DOHH2 (cell line): Measurements from ENCODE around the gene DONSON.

Experiments
- H3F3A ChIP-seq: fragments of 200-600 bp; sonication (generic), shearing (Covaris generic); 2 replicates; pipeline ENCODE4 v1.6.0; 2016; ENCODE audit warnings: antibody characterized with exemption, mild to moderate bottlenecking; ENCODE audit not compliant: control insufficient read depth, insufficient read depth
- H3K27ac ChIP-seq: fragments of 200-600 bp; sonication (generic); 2 replicates; pipeline ENCODE4 v1.5.1; 2014; ENCODE audit warnings: low read depth, mild to moderate bottlenecking, low read length, moderate library complexity
- H3K27me3 ChIP-seq: fragments of 200-600 bp; sonication (generic); 2 replicates; pipeline ENCODE4 v1.6.1; 2014; ENCODE audit warnings: mild to moderate bottlenecking, low read length, mixed read lengths; ENCODE audit not compliant: control insufficient read depth
- H3K36me3 ChIP-seq: fragments of 200-600 bp; sonication (generic); 2 replicates; pipeline ENCODE4 v1.6.1; 2014; ENCODE audit warnings: mild to moderate bottlenecking, low read length, moderate library complexity, mixed read lengths; ENCODE audit not compliant: control insufficient read depth
- H3K4me1 ChIP-seq: fragments of 200-600 bp; sonication (generic); 2 replicates; pipeline ENCODE4 v1.6.1; 2014; ENCODE audit warnings: mild to moderate bottlenecking, low read length, mixed read lengths; ENCODE audit not compliant: control insufficient read depth
- H3K4me2 ChIP-seq: fragments of 200-600 bp; sonication (generic); 2 replicates; pipeline ENCODE4 v1.6.0; 2014; ENCODE audit warnings: mild to moderate bottlenecking, low read length, moderate library complexity
- H3K4me3 ChIP-seq: fragments of 200-600 bp; sonication (generic); 2 replicates; pipeline ENCODE4 v1.5.1; 2014; ENCODE audit warnings: mild to moderate bottlenecking, low read length, mixed read lengths
- H3K79me2 ChIP-seq: fragments of 200-600 bp; sonication (generic); 2 replicates; pipeline ENCODE4 v1.6.1; 2014; ENCODE audit warnings: mild to moderate bottlenecking, low read length, mixed read lengths; ENCODE audit not compliant: control insufficient read depth
- H3K9me2 ChIP-seq: fragments of 200-600 bp; sonication (generic); replicated peaks from 2 replicates; pipeline ENCODE4 v1.6.1; 2014; ENCODE audit warnings: mild to moderate bottlenecking, low read length, mixed read lengths; ENCODE audit not compliant: control insufficient read depth
- H3K9me3 ChIP-seq: fragments of 200-600 bp; sonication (generic); 2 replicates; pipeline ENCODE4 v1.6.1; 2014; ENCODE audit warnings: antibody characterized with exemption, low read length, mixed read lengths; ENCODE audit not compliant: control insufficient read depth, insufficient read depth
- H4K20me1 ChIP-seq: fragments of 200-600 bp; sonication (generic); 2 replicates; pipeline ENCODE4 v1.6.0; 2014; ENCODE audit warnings: low read depth, mild to moderate bottlenecking, antibody characterized with exemption, low read length, moderate library complexity; ENCODE audit not compliant: control insufficient read depth, insufficient read depth
- CTCF ChIP-seq: fragments of 200-600 bp; sonication (generic); IDR thresholded peaks from one replicate; pipeline ENCODE4 v1.5.1; 2014; ENCODE audit warnings: antibody characterized with exemption, mild to moderate bottlenecking, low read depth, low read length; ENCODE audit not compliant: poor library complexity, severe bottlenecking
- EZH2phosphoT487 ChIP-seq: fragments of 200-600 bp; sonication (generic); IDR thresholded peaks from 2 replicates; pipeline ENCODE4 v1.6.1; 2017; ENCODE audit warnings: borderline replicate concordance, mild to moderate bottlenecking, antibody characterized with exemption, low read length, moderate library complexity, mixed read lengths

Gene DONSON

GRCh38 chr21:33540711-33541104 lies 47.8 kb downstream of the DONSON start:
- Histone ChIP-seq H3F3A (peaks cover 13% of the 10 kb centered on the region; the same call in 1 of the 2 replicates), H3K27ac (no peak overlapping the region), H3K79me2 (peaks cover 97% of the 10 kb centered on the region), H3K4me2 (peak overlapping the region; percentile 96), H3K4me1 (peaks cover 27% of the 10 kb centered on the region), H3K36me3 (peaks cover 89% of the 10 kb centered on the region), H3K4me3 (peak overlapping the region; percentile 96), H3K9me3 (no peaks in the 10 kb centered on the region), H3K9me2 (no peaks in the 10 kb centered on the region), H3K27me3 (no peaks in the 10 kb centered on the region), H4K20me1 (peaks cover 22% of the 10 kb centered on the region)
- TF ChIP-seq EZH2phosphoT487 (no peak), CTCF (no peak)

- Histone ChIP-seq H4K20me1 (peaks cover 12% of the 10 kb centered on the region; the same call in 1 of the 2 replicates), H3K4me1 (peaks cover 17% of the 10 kb centered on the region), H3K9me2 (no peaks in the 10 kb centered on the region), H3K79me2 (peaks cover 88% of the 10 kb centered on the region), H3K4me2 (no peak overlapping the region), H3K9me3 (no peaks in the 10 kb centered on the region), H3K36me3 (peaks cover 90% of the 10 kb centered on the region), H3K27me3 (no peaks in the 10 kb centered on the region), H3F3A (peaks cover 10% of the 10 kb centered on the region; the same call in 1 of the 2 replicates), H3K27ac (no peak overlapping the region), H3K4me3 (no peak overlapping the region)
- TF ChIP-seq CTCF: no peak
- no peak for TF ChIP-seq EZH2phosphoT487
Observed at GRCh38 chr21:33539616-33540015, 48.9 kb downstream of the DONSON start.

- Histone ChIP-seq H3K4me1 (peaks cover 13% of the 10 kb centered on the region), H3K36me3 (peaks cover 90% of the 10 kb centered on the region), H3F3A (peaks cover 7% of the 10 kb centered on the region; the same call in 1 of the 2 replicates), H3K27ac (no peak overlapping the region), H3K9me2 (no peaks in the 10 kb centered on the region), H3K79me2 (peaks cover 66% of the 10 kb centered on the region), H4K20me1 (no peaks in the 10 kb centered on the region), H3K27me3 (no peaks in the 10 kb centered on the region), H3K9me3 (no peaks in the 10 kb centered on the region), H3K4me2 (no peak overlapping the region), H3K4me3 (no peak overlapping the region)
- TF ChIP-seq CTCF (no peak), EZH2phosphoT487 (no peak)
Observed at GRCh38 chr21:33537212-33537611, 51.3 kb downstream of the DONSON start.

- Histone ChIP-seq H3K4me1 (peaks cover 4% of the 10 kb centered on the region), H3K27me3 (no peaks in the 10 kb centered on the region), H3K4me2 (no peak overlapping the region), H3K4me3 (no peak overlapping the region), H3K79me2 (peaks cover 4% of the 10 kb centered on the region), H3K27ac (no peak overlapping the region), H3K36me3 (peaks cover 97% of the 10 kb centered on the region), H3F3A (peaks cover 11% of the 10 kb centered on the region), H3K9me3 (no peaks in the 10 kb centered on the region), H4K20me1 (no peaks in the 10 kb centered on the region), H3K9me2 (no peaks in the 10 kb centered on the region)
- no peak for TF ChIP-seq EZH2phosphoT487
- no peak for TF ChIP-seq CTCF
Observed at GRCh38 chr21:33531007-33531406, 57.5 kb downstream of the DONSON start.
